GM23338 (cell line): ENCODE data around the gene TFIP11. TPM values are rescaled to one million over a fixed set of nuclear protein-coding genes. Genes with fewer than 3 reads are reported as not detected.

Source experiments
- ATAC-seq: fragments of 200-7000 bp; cut with Tn5 transposase; 3 replicates; pipeline ENCODE4 v1.9.1; 2020
- DNase-seq: peaks from one replicate; pipeline ENCODE4 v3.0.0-alpha.2; 2015; ENCODE audit warnings: low spot score
- H2AFZ ChIP-seq: fragments of 200-600 bp; sonication (generic); 2 replicates; pipeline ENCODE4 v1.8.0; 2016; ENCODE audit warnings: antibody characterized with exemption, mild to moderate bottlenecking, moderate library complexity
- H3F3A ChIP-seq: fragments of 200-600 bp; sonication (generic); replicated peaks from 2 replicates; pipeline ENCODE4 v1.8.0; 2017; ENCODE audit warnings: antibody characterized with exemption, mixed run types, low read depth
- H3K27ac ChIP-seq: fragments of 200-600 bp; sonication (generic); 2 replicates; pipeline ENCODE4 v1.6.1; 2016; ENCODE audit warnings: low read depth
- H3K27me3 ChIP-seq: fragments of 200-600 bp; sonication (generic); 2 replicates; pipeline ENCODE4 v1.8.0; 2016; ENCODE audit warnings: mild to moderate bottlenecking, mixed run types, moderate library complexity; ENCODE audit not compliant: insufficient read depth
- H3K36me3 ChIP-seq: fragments of 200-600 bp; sonication (generic); 2 replicates; pipeline ENCODE4 v1.8.0; 2016; ENCODE audit warnings: mild to moderate bottlenecking; ENCODE audit not compliant: insufficient read depth
- H3K4me1 ChIP-seq: fragments of 200-600 bp; sonication (generic); 2 replicates; pipeline ENCODE4 v1.8.0; 2016; ENCODE audit warnings: mild to moderate bottlenecking, moderate library complexity; ENCODE audit not compliant: insufficient read depth
- H3K4me2 ChIP-seq: fragments of 200-600 bp; sonication (generic); 2 replicates; pipeline ENCODE4 v1.7.1; 2017; ENCODE audit warnings: mixed run types
- H3K4me3 ChIP-seq: fragments of 200-600 bp; sonication (generic); 2 replicates; pipeline ENCODE4 v1.6.1; 2016; ENCODE audit warnings: mixed run types
- H3K79me2 ChIP-seq: fragments of 200-600 bp; sonication (generic); replicated peaks from 2 replicates; pipeline ENCODE4 v1.8.0; 2017; ENCODE audit warnings: mild to moderate bottlenecking; ENCODE audit not compliant: insufficient read depth
- H3K9me2 ChIP-seq: fragments of 200-600 bp; sonication (generic); 2 replicates; pipeline ENCODE4 v1.8.0; 2017; ENCODE audit not compliant: insufficient read depth
- H4K20me1 ChIP-seq: fragments of 200-600 bp; sonication (generic); replicated peaks from 2 replicates; pipeline ENCODE4 v1.8.0; 2017; ENCODE audit warnings: mild to moderate bottlenecking; ENCODE audit not compliant: insufficient read depth
- H3K27ac Mint-ChIP-seq: 2 replicates; pipeline ENCODE4 v1.8.0; 2020; ENCODE audit warnings: inconsistent platforms, mild to moderate bottlenecking, moderate library complexity, mixed read lengths
- H3K27me3 Mint-ChIP-seq: 3 replicates; pipeline ENCODE4 v1.8.0; 2022; ENCODE audit warnings: low read depth, mild to moderate bottlenecking, moderate library complexity, mixed read lengths, inconsistent platforms; ENCODE audit not compliant: insufficient read depth, poor library complexity
- H3K36me3 Mint-ChIP-seq: 3 replicates; pipeline ENCODE4 v1.8.0; 2021; ENCODE audit warnings: low read depth, mild to moderate bottlenecking, inconsistent platforms, moderate library complexity, mixed read lengths
- H3K4me1 Mint-ChIP-seq: 3 replicates; pipeline ENCODE4 v1.8.0; 2020; ENCODE audit warnings: mild to moderate bottlenecking, inconsistent platforms, mixed read lengths
- H3K4me3 Mint-ChIP-seq: 3 replicates; pipeline ENCODE4 v1.8.0; 2021; ENCODE audit warnings: moderate library complexity, mild to moderate bottlenecking, inconsistent platforms, mixed read lengths
- H3K9me3 Mint-ChIP-seq: 3 replicates; pipeline ENCODE4 v1.8.0; 2020; ENCODE audit warnings: moderate library complexity, mild to moderate bottlenecking, inconsistent platforms, mixed read lengths
- JUNB ChIP-seq: IDR thresholded peaks from one replicate; pipeline ENCODE4 v1.6.1; 2016; ENCODE audit warnings: antibody characterized with exemption; ENCODE audit not compliant: unreplicated experiment
- ZNF114 ChIP-seq: fragments of 250-450 bp; sonication (Bioruptor Pico); IDR thresholded peaks from 2 replicates; pipeline ENCODE4 v1.5.0; 2020; ENCODE audit warnings: mild to moderate bottlenecking, moderate library complexity
- ZNF331 ChIP-seq: fragments of 250-450 bp; sonication (Bioruptor Pico); IDR thresholded peaks from 2 replicates; pipeline ENCODE4 v1.5.0; 2020; ENCODE audit warnings: low read depth, mild to moderate bottlenecking, moderate library complexity
- ZNF462 ChIP-seq: fragments of 250-450 bp; sonication (Bioruptor Pico); IDR thresholded peaks from 2 replicates; pipeline ENCODE4 v1.5.0; 2020; ENCODE audit warnings: mild to moderate bottlenecking, moderate library complexity
- polyA plus RNA-seq: library from polyadenylated mRNA; unstranded; fragments of >200 nt; fragmentation: Nextera tagmentation; extraction: Ambion mirVana; gene quantifications from 2 replicates; pipeline ENCODE4 v1.2.1, GENCODE V29; 2016
- total RNA-seq: library from RNA; depleted of rRNA; stranded (reverse); fragments of >200 nt; shearing (Covaris generic); gene quantifications from 2 replicates; pipeline ENCODE4 v1.2.3, GENCODE V29; 2014

TFIP11 gene
- total and polyA plus RNA-seq, 2 experiments from 2014 or later, result 17.1 to 26.2 TPM

DNA sequence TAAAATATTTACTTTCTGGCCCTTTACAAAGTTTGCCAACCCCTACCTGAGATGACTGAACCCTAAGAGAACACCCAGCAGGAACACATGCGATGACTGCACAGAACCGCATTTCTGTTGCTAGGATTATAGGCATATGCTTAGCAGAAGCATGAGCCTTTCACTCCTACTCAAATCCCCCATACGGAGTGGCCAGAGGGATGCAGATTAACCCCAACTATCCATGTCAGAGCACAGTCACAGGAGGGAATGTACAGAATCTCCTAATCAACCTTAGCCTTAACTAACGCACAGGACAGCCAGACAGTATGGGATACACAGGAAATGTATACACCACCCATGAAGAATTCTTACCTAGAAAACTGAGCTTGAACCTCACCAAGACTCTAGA lies 34.9 kb downstream of the TFIP11 start:
- Histone ChIP-seq H3K27ac (peak overlapping the region; percentile 45; the same call in 1 of the 2 replicates), H2AFZ (no peak overlapping the region), H3K36me3 (peaks cover 42% of the 10 kb centered on the region), H3K27me3 (no peaks in the 10 kb centered on the region), H3K4me1 (peaks cover 14% of the 10 kb centered on the region), H3K4me3 (no peak overlapping the region), H3K79me2 (peaks cover 37% of the 10 kb centered on the region), H3K4me2 (no peak overlapping the region), H4K20me1 (peaks cover 18% of the 10 kb centered on the region), H3K9me2 (no peaks in the 10 kb centered on the region), H3F3A (no peaks in the 10 kb centered on the region)
- Mint-ChIP-seq H3K4me1 (peaks cover 24% of the 10 kb centered on the region), H3K27ac (no peak overlapping the region), H3K36me3 (peaks cover 56% of the 10 kb centered on the region), H3K9me3 (no peaks in the 10 kb centered on the region), H3K27me3 (no peaks in the 10 kb centered on the region), H3K4me3 (no peak overlapping the region)
- ATAC-seq, result no peak
- DNase-seq, result no peak
- TF ChIP-seq ZNF114 (CRISPR knock-in tag) (no peak), ZNF331 (CRISPR knock-in tag) (no peak), JUNB (no peak), ZNF462 (CRISPR knock-in tag) (no peak)

- H3K9me3 Mint-ChIP-seq, result no peaks in the 10 kb centered on the region
- H2AFZ ChIP-seq, result no peak overlapping the region
- DNase-seq (no peak), ATAC-seq (no peak)
- H3K27me3 ChIP-seq, result no peaks in the 10 kb centered on the region
- H3K36me3 ChIP-seq, result peaks cover 47% of the 10 kb centered on the region
- no peaks in the 10 kb centered on the region for H3K9me2 ChIP-seq
- H3K4me2 ChIP-seq, result no peak overlapping the region
- peaks cover 19% of the 10 kb centered on the region for H3K4me1 Mint-ChIP-seq
- no peak overlapping the region for H3K4me3 Mint-ChIP-seq
- no peak for TF ChIP-seq JUNB
- H3K4me1 ChIP-seq, result peaks cover 11% of the 10 kb centered on the region
- no peak overlapping the region for H3K27ac Mint-ChIP-seq
- H3K27ac ChIP-seq, result peak overlapping the region; percentile 45; the same call in 1 of the 2 replicates
- H3K36me3 Mint-ChIP-seq, result peaks cover 62% of the 10 kb centered on the region
- H3F3A ChIP-seq, result no peaks in the 10 kb centered on the region
- no peak overlapping the region for H3K4me3 ChIP-seq
- no peaks in the 10 kb centered on the region for H3K27me3 Mint-ChIP-seq
- H3K79me2 ChIP-seq, result peaks cover 32% of the 10 kb centered on the region
- H4K20me1 ChIP-seq, result peaks cover 18% of the 10 kb centered on the region
These were observed 35.5 kb downstream of the TFIP11 start for GRCh38 chr22:26476705-26477340.
